Activated naive CD4-positive, alpha-beta T cell treated with anti-CD3 and anti-CD28 coated beads for 36 hours (primary cell): ENCODE measurements around the gene AFAP1L2. TPM values are rescaled to one million over a fixed set of nuclear protein-coding genes. Genes with fewer than 3 reads are reported as not detected.
"Not testable (repeated sequence)": the region's sequence is repeated elsewhere in the genome, so short reads cannot be mapped to it uniquely, and the experiment has no call there.

ENCODE experiments used
- CTCF ChIA-PET: fragments of 350-600 bp; sonication (Branson Sonifier 250); formaldehyde crosslinking; loops from one replicate; lab custom pipeline; 2021; ENCODE audit warnings: antibody characterized with exemption; lab: Charles Lee
- DNase-seq: peaks from one replicate; pipeline ENCODE4 v3.0.0-alpha.2; 2020
- H3K27ac Mint-ChIP-seq: one replicate; pipeline ENCODE4 v1.8.0; 2021; ENCODE audit warnings: mild to moderate bottlenecking, mixed read lengths
- H3K27me3 Mint-ChIP-seq: one replicate; pipeline ENCODE4 v1.8.0; 2021; ENCODE audit warnings: low read depth, mixed read lengths
- H3K36me3 Mint-ChIP-seq: one replicate; pipeline ENCODE4 v1.8.0; 2021; ENCODE audit warnings: low read depth, mixed read lengths
- H3K4me1 Mint-ChIP-seq: one replicate; pipeline ENCODE4 v1.8.0; 2021; ENCODE audit warnings: low read depth, mixed read lengths
- H3K4me3 Mint-ChIP-seq: one replicate; pipeline ENCODE4 v1.8.0; 2021; ENCODE audit warnings: mild to moderate bottlenecking, moderate library complexity, mixed read lengths
- H3K9me3 Mint-ChIP-seq: one replicate; pipeline ENCODE4 v1.8.0; 2021; ENCODE audit warnings: mixed read lengths
- intact Hi-C: fragments of 100-400 bp; cut with micrococcal nuclease; formaldehyde crosslinking; loops from one replicate; pipeline ENCODE4 v1.15.1; 2023
- total RNA-seq, 2 experiments: library from RNA; stranded (reverse); gene quantifications; one replicate each; pipeline ENCODE4 v1.2.3, GENCODE V29; 2021

Gene AFAP1L2
- total RNA-seq, 2 experiments from 2014 or later: 0.86 to 0.98 TPM

DNA sequence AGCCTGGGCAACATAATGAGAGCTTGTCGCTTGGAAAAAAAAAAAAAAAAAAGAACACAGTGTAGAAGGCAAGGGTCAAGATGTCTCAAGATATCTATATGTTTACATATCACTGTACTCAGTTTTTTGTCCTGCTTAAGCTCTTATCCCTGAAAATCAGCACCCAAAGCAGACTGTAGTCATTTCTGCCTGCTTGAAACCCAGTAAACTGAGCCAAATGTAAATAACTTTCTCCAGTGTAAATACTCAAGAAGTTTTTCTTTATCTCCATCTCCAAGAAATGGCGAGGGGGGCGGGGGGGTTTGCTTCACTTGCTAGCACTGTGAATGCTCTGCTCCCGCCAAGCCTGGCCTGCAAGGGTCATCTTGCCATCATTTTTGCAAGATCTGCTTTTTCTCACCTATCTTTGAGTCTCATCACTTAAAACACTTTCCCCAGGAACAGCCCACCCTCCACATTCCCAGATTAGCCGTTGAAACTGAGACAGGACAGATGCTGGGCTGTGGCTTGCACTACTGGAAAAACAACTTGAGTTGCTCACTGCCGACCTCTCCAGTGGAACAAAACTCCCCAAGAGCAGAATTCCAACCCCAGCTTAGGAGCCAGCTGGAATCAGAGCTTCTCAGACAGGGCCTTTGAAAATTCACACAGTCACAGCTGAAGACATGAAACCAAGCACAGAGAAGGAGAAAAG is 54.6 kb downstream of the AFAP1L2 start:
- no peaks in the 10 kb centered on the region for H3K36me3 Mint-ChIP-seq
- no peaks in the 10 kb centered on the region for H3K4me1 Mint-ChIP-seq
- intact Hi-C loops: no loop called here

DNA sequence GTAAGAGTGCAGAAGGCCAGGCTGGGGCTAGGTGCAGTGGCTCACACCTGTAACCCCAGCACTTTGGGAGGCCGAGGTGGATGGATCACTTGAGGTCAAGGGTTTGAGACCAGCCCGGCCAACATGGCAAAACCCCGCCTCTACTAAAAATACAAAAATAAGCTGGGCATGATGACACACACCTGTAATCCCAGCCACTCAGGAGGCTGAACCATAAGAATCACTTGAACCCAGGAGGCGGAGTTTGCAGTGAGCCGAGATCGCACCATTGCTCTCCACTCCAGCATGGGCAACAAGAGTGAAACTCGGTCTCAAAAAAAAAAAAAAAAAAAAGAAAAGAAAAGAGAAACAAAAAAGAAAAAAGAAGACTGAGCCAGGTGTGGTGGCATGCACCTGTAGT is 55.2 kb downstream of the AFAP1L2 start:
- CTCF ChIA-PET, H3K36me3 Mint-ChIP-seq, H3K4me3 Mint-ChIP-seq, H3K27me3 Mint-ChIP-seq, H3K9me3 Mint-ChIP-seq, DNase-seq, H3K27ac Mint-ChIP-seq, H3K4me1 Mint-ChIP-seq, intact Hi-C loops: not testable (repeated sequence)

More for the DNA sequence above, 54.6 kb downstream of the AFAP1L2 start:
- DNase-seq: no peak
- H3K27me3 Mint-ChIP-seq: peaks cover 2% of the 10 kb centered on the region
- no peak overlapping the region for H3K4me3 Mint-ChIP-seq
- H3K27ac Mint-ChIP-seq: no peak overlapping the region
- CTCF ChIA-PET: no interaction called here
- no peaks in the 10 kb centered on the region for H3K9me3 Mint-ChIP-seq

- H3K9me3 Mint-ChIP-seq: no peaks in the 10 kb centered on the region
- DNase-seq: no peak
- no peak overlapping the region for H3K27ac Mint-ChIP-seq
- intact Hi-C loops: no loop called here
- no peaks in the 10 kb centered on the region for H3K4me1 Mint-ChIP-seq
- H3K36me3 Mint-ChIP-seq: no peaks in the 10 kb centered on the region
- CTCF ChIA-PET: no interaction called here
- no peak overlapping the region for H3K4me3 Mint-ChIP-seq
- H3K27me3 Mint-ChIP-seq: no peaks in the 10 kb centered on the region
These were observed 56.5 kb downstream of the AFAP1L2 start for GRCh38 chr10:114347791-114348190.

DNA sequence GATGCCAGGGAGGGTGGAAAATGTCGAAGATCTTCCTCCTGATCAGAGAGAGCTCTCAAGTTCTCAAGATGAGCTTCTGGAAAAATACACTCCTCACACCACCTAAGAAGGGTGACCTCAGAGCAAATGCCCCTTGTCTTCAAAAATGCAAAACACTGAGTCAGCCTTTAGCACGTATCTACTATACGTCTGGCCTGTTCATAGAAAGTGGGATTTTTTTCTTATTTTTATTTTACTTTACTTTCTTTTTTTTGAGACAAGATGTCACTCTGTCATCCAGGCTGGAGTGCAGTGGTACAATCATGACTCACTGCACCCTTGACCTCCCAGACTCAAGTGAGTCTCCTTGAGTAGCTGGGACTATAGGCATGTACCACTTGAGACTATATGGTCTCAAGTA is 57.1 kb downstream of the AFAP1L2 start:
- Mint-ChIP-seq H3K4me3 (no peak overlapping the region), H3K9me3 (no peaks in the 10 kb centered on the region)

DNA sequence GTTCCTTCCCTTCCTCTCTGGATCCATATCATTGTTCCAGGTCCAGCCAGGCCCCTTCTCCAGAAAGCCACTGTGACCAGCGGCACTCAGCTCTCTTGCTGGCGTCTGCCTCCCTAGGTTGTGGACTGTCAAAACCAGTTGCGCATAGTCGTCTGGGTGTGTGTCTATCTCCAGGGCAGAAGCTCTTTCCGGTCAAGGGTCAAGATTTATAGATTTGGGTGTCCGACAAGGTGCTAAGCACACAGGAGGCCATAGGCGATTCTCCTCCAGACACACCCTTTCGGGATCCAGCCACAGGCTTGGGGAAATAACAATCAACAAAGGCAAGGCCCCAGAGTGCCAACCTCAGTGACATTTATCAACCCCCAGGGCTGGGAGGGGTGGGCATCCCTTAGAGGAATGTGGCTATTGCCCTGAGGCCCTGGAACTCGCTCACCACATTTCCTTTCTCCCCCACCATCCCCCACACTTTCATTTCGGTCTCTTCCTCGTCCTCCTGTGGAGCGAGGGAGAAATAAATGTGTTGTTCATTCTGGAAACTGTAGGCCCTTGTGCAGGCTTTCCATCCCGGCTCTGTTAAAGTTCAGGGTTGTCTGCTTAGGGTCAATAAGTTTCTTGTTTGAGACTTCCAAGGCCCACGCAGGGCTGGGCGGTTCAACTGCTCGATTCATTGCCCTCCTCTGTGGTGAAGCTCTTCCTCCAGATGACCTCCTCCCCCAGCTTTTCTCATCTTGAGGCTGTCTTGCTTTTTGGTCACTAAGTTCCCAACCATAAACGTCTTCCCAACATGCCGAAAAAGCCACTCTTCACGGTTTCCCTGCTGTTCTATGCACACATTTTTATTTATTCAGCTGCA is 57.9 kb downstream of the AFAP1L2 start:
- Mint-ChIP-seq H3K4me3 (no peak overlapping the region), H3K27ac (no peak overlapping the region), H3K27me3 (no peaks in the 10 kb centered on the region), H3K9me3 (no peaks in the 10 kb centered on the region), H3K4me1 (no peaks in the 10 kb centered on the region), H3K36me3 (no peaks in the 10 kb centered on the region)
- CTCF ChIA-PET: interaction anchor here (0.6 kb wide), 1 partner anchor 269 kb away, joined by 3 read pairs; no protein-coding TSS in a partner anchor
- intact Hi-C loops: no loop called here
- DNase-seq: no peak

More for the DNA sequence above, 57.1 kb downstream of the AFAP1L2 start:
- H3K36me3 Mint-ChIP-seq: no peaks in the 10 kb centered on the region
- CTCF ChIA-PET: interaction anchor here (0.6 kb wide), 1 partner anchor 269 kb away, joined by 3 read pairs; no protein-coding TSS in a partner anchor
- DNase-seq: no peak
- no peaks in the 10 kb centered on the region for H3K4me1 Mint-ChIP-seq
- H3K27ac Mint-ChIP-seq: no peak overlapping the region
- H3K27me3 Mint-ChIP-seq: no peaks in the 10 kb centered on the region
- intact Hi-C loops: no loop called here

- H3K36me3 Mint-ChIP-seq: no peaks in the 10 kb centered on the region
- H3K4me1 Mint-ChIP-seq: no peaks in the 10 kb centered on the region
- H3K27ac Mint-ChIP-seq: no peak overlapping the region
- no peaks in the 10 kb centered on the region for H3K27me3 Mint-ChIP-seq
- H3K9me3 Mint-ChIP-seq: no peaks in the 10 kb centered on the region
- CTCF ChIA-PET: interaction anchor here (1.0 kb wide), 1 partner anchor 41 kb away, joined by 4 read pairs; no protein-coding TSS in a partner anchor
- intact Hi-C loops: no loop called here
- no peak overlapping the region for H3K4me3 Mint-ChIP-seq
- DNase-seq: no peak
These were observed 58.6 kb downstream of the AFAP1L2 start for GRCh38 chr10:114345701-114346100.

DNA sequence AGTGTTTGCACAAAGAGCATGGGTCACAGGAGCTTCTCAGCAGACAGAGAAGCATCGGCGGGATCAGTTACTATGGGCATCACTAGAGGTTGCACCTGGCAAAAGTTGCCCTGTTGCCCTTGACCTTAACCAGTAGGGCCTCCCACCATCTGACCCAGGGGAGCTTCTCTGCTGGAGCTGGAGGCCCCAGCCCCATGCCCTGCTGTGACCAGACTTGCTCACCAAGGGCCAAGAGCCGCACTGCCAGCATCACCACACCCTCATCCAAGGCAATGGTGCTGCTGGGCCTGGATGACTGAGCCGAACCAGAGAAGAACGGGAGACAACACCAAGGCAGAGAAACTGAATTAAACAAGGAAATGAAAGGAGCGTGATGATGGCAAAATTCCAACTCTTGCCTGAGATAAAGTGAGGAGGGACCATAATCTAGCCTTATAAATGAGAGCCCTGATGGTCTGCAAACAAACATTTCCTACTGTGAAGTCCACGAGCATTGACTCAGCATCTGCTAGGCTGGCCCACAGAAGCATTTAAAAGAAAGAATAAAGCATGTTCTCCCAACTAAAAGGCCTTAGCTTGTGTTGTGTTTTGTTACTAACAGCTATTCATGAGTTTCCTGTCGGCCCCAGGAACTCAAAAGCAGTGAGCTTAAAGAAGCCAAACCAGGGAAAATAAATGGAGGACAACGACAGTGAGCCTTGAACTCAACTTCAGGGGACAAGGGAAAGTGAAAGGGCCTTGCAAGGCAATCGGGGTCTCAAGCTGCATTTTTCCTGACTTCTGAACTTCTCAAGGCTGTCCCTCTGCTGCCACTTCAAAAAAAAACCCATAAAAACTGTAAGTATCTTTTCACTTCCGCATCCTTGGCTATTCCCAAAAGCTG is 60.4 kb downstream of the AFAP1L2 start:
- H3K36me3 Mint-ChIP-seq: no peaks in the 10 kb centered on the region
- H3K9me3 Mint-ChIP-seq: no peaks in the 10 kb centered on the region
- H3K27ac Mint-ChIP-seq: no peak overlapping the region
- no peaks in the 10 kb centered on the region for H3K4me1 Mint-ChIP-seq
- CTCF ChIA-PET: interaction anchor here (0.7 to 2.4 kb wide), 2 partner anchors 40 to 87 kb away, joined by 3 to 8 read pairs; no protein-coding TSS in a partner anchor
- intact Hi-C loops: no loop called here
- DNase-seq: no peak
- H3K27me3 Mint-ChIP-seq: no peaks in the 10 kb centered on the region
- H3K4me3 Mint-ChIP-seq: no peak overlapping the region

- intact Hi-C loops: no loop called here
- H3K9me3 Mint-ChIP-seq: no peaks in the 10 kb centered on the region
- H3K4me3 Mint-ChIP-seq: no peak overlapping the region
- no peaks in the 10 kb centered on the region for H3K27me3 Mint-ChIP-seq
- no peaks in the 10 kb centered on the region for H3K36me3 Mint-ChIP-seq
- CTCF ChIA-PET: interaction anchor here (2.4 kb wide), 1 partner anchor 39 kb away, joined by 8 read pairs; no protein-coding TSS in a partner anchor
- no peak overlapping the region for H3K27ac Mint-ChIP-seq
- no peak for DNase-seq
- no peaks in the 10 kb centered on the region for H3K4me1 Mint-ChIP-seq
These were observed 61.3 kb downstream of the AFAP1L2 start for GRCh38 chr10:114342976-114343375.

DNA sequence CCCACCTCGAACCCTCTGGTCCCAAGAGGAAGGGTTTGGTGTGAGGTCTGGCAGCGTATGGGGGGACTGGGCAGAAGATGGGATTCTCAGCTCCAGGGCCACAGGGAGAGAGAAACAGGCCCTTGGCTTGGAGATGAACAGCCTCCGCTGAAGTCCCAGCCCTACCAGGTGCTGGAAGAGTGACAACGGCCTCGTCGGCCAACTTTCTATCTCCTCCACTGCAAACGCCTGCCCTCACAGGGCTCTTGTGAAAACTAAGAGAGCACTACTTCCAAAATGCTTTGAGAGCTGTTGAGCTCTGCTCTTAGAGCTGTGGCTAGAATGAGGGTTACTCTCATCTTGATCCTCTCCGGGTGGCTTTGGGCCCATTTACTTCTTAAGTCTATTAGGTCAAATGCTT is 63.5 kb downstream of the AFAP1L2 start:
- H3K9me3 Mint-ChIP-seq: no peaks in the 10 kb centered on the region
- no peak for DNase-seq
- no peak overlapping the region for H3K27ac Mint-ChIP-seq
- H3K36me3 Mint-ChIP-seq: no peaks in the 10 kb centered on the region
- CTCF ChIA-PET: no interaction called here
- intact Hi-C loops: no loop called here
- no peak overlapping the region for H3K4me3 Mint-ChIP-seq
- no peaks in the 10 kb centered on the region for H3K27me3 Mint-ChIP-seq
- H3K4me1 Mint-ChIP-seq: no peaks in the 10 kb centered on the region

- Mint-ChIP-seq H3K4me1 (no peaks in the 10 kb centered on the region), H3K4me3 (no peak overlapping the region), H3K36me3 (no peaks in the 10 kb centered on the region), H3K9me3 (no peaks in the 10 kb centered on the region), H3K27ac (no peak overlapping the region), H3K27me3 (no peaks in the 10 kb centered on the region)
- DNase-seq: no peak
- CTCF ChIA-PET: interaction anchor here (1.9 kb wide), 1 partner anchor 34 kb away, joined by 6 read pairs; no protein-coding TSS in a partner anchor
- intact Hi-C loops: no loop called here
These were observed 66.5 kb downstream of the AFAP1L2 start for GRCh38 chr10:114337510-114338462.

- Mint-ChIP-seq H3K27me3 (no peaks in the 10 kb centered on the region), H3K4me3 (no peak overlapping the region), H3K27ac (no peak overlapping the region), H3K36me3 (no peaks in the 10 kb centered on the region), H3K9me3 (no peaks in the 10 kb centered on the region), H3K4me1 (no peaks in the 10 kb centered on the region)
- intact Hi-C loops: no loop called here
- CTCF ChIA-PET: interaction anchor here (1.9 kb wide), 1 partner anchor 33 kb away, joined by 6 read pairs; no protein-coding TSS in a partner anchor
- no peak for DNase-seq
These were observed 67.3 kb downstream of the AFAP1L2 start for GRCh38 chr10:114336823-114337509.
